SH-SY5Y (cell line): ENCODE measurements around the gene CCNJL.
A peak's percentile ranks its signal among the peaks of the same experiment; 100 is the strongest.

Source experiments
- GATA2 ChIP-seq: IDR thresholded peaks from 2 replicates; pipeline ENCODE4 v1.6.1; 2011; ENCODE audit warnings: mild to moderate bottlenecking, low read depth, low read length
- GATA3 ChIP-seq: IDR thresholded peaks from 2 replicates; pipeline ENCODE4 v1.6.1; 2011; ENCODE audit warnings: low read depth, mild to moderate bottlenecking, low read length, moderate library complexity

Gene CCNJL

GRCh38 chr5:160310552-160311295 lies 1.6 kb downstream of the CCNJL start:
- TF ChIP-seq GATA2, result no peak
- TF ChIP-seq GATA3, result no peak

GRCh38 chr5:160310140-160310539 lies 2.2 kb downstream of the CCNJL start:
- no peak for TF ChIP-seq GATA3

GRCh38 chr5:160306696-160307095 lies 5.7 kb downstream of the CCNJL start:
- no peak for TF ChIP-seq GATA2
- TF ChIP-seq GATA3, result no peak

- TF ChIP-seq GATA2, result no peak
- no peak for TF ChIP-seq GATA3
Observed at GRCh38 chr5:160305319-160305718, 7.0 kb downstream of the CCNJL start.

- no peak for TF ChIP-seq GATA3
- no peak for TF ChIP-seq GATA2
Observed at GRCh38 chr5:160303690-160304089, 8.7 kb downstream of the CCNJL start.

- no peak for TF ChIP-seq GATA3
- TF ChIP-seq GATA2, result no peak
Observed at GRCh38 chr5:160298189-160298588, 14.2 kb downstream of the CCNJL start.

- TF ChIP-seq GATA2 (no peak), GATA3 (no peak)
Observed at GRCh38 chr5:160297776-160298175, 14.6 kb downstream of the CCNJL start.

GRCh38 chr5:160297004-160297403 lies 15.4 kb downstream of the CCNJL start:
- TF ChIP-seq GATA2 (no peak), GATA3 (no peak)

GRCh38 chr5:160296496-160296895 lies 15.9 kb downstream of the CCNJL start:
- TF ChIP-seq GATA2, result no peak
- TF ChIP-seq GATA3, result no peak

- TF ChIP-seq GATA2, result no peak
- TF ChIP-seq GATA3, result no peak
Observed at GRCh38 chr5:160293901-160294561, 18.3 kb downstream of the CCNJL start.

GRCh38 chr5:160293386-160293785 lies 19.0 kb downstream of the CCNJL start:
- no peak for TF ChIP-seq GATA2
- TF ChIP-seq GATA3, result no peak

- no peak for TF ChIP-seq GATA3
- no peak for TF ChIP-seq GATA2
Observed at GRCh38 chr5:160291467-160291866, 20.9 kb downstream of the CCNJL start.

- TF ChIP-seq GATA2 (no peak), GATA3 (no peak)
Observed at GRCh38 chr5:160290751-160291150, 21.6 kb downstream of the CCNJL start.

GRCh38 chr5:160289721-160290120 lies 22.6 kb downstream of the CCNJL start:
- TF ChIP-seq GATA3 (no peak), GATA2 (no peak)

GRCh38 chr5:160289356-160289651 lies 23.1 kb downstream of the CCNJL start:
- TF ChIP-seq GATA3 (no peak), GATA2 (no peak)

GRCh38 chr5:160287378-160288051 lies 24.8 kb downstream of the CCNJL start:
- no peak for TF ChIP-seq GATA3
- peak; percentile 53; the same call in 1 of the 2 replicates for TF ChIP-seq GATA2

- no peak for TF ChIP-seq GATA3
- TF ChIP-seq GATA2, result no peak
Observed at GRCh38 chr5:160286947-160287346, 25.4 kb downstream of the CCNJL start.
